GM12892 (cell line): ENCODE measurements around the gene LIPK.

Experiments used
- DNase-seq: peaks from one replicate; pipeline ENCODE4 v3.0.0; 2011; ENCODE audit not compliant: insufficient read length
- FAIRE-seq: peaks from 2 replicates; lab custom pipeline; 2011; peaks lifted over from hg19 to GRCh38; lab: Jason Lieb, UNC
- POLR2A ChIP-seq: IDR thresholded peaks from 2 replicates; pipeline ENCODE4 v1.6.1; 2011; ENCODE audit warnings: low read depth, low read length, control low read depth
- POLR2AphosphoS5 ChIP-seq: IDR thresholded peaks from 2 replicates; pipeline ENCODE4 v1.6.1; 2011; ENCODE audit warnings: low read depth, low read length, control low read depth
- TAF1 ChIP-seq: IDR thresholded peaks from 2 replicates; pipeline ENCODE4 v1.6.1; 2011; ENCODE audit warnings: low read depth, mild to moderate bottlenecking, control low read depth, low read length, borderline replicate concordance

The LIPK gene

DNA sequence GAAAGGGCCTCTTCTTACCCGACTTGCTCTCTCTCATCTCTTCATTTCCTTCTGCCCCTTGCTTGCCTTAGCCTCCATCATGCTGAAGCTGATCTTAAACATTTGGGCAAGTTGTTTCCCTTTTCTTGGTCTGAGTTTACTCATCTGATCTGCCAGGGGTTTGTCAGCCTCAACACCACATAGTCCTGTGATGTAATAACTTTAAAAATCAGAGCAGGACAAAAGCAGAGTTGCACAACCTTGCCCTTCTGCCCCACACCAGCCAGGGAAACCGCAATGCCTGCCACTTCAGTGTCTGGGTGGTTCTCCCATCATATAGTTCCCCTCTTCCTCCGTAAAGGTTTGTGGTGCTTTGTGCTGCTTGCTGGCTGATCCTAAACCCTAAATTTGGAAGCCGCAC is 86.6 kb downstream of the LIPK start:
- DNase-seq (no peak), FAIRE-seq (peak; percentile 56)
- TF ChIP-seq TAF1 (no peak), POLR2AphosphoS5 (no peak), POLR2A (no peak)

DNA sequence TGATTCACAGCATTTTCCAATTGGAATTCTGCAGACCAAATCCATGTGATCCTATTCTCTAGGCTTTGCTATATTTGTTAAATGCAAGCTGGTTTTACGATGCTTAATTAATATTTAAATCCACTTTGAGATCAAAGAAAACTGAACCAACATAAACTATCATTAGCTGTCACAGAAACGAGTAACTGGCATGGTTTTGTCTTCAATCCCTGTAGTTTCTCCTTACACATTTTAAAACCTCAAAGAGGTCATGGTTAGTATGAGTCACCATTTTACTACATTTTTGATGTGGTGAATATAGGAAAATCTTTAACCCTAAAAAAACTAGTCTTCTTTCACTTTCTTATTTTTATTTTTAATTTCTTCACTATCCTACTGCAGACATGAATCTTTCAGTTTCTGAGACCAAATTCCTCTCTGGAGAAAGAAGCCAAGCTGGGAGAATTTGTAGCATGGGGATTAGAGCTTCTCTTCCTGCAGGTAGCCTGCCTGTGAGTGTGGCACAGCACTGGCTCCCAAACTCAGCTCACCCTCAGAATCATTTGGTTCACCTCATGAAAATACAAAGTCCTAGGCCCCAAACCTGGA is 87.8 kb downstream of the LIPK start:
- no peak for TF ChIP-seq POLR2AphosphoS5
- no peak for TF ChIP-seq POLR2A
- TF ChIP-seq TAF1 = no peak
- no peak for FAIRE-seq
- no peak for DNase-seq

DNA sequence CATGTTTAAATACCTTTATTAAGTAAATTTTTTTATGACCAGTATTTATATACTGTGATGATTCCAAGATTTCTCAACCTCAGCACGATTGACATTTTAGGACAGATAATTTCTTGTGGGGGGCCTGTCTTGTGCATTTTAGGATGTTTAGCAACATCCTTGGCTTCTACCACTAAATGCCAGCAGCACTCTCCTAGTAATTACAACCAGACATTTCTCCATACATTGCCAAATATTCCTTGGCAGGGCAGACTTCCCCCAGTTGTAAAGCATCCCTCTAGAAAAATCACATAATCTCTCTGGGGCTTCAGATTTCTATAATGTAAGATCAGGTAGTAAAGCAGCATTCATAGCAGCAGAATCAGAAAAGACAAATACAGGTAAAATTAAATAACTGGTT is 88.7 kb downstream of the LIPK start:
- TF ChIP-seq POLR2AphosphoS5 = no peak
- TF ChIP-seq TAF1 = no peak
- no peak for TF ChIP-seq POLR2A
- no peak for FAIRE-seq
- DNase-seq = no peak

DNA sequence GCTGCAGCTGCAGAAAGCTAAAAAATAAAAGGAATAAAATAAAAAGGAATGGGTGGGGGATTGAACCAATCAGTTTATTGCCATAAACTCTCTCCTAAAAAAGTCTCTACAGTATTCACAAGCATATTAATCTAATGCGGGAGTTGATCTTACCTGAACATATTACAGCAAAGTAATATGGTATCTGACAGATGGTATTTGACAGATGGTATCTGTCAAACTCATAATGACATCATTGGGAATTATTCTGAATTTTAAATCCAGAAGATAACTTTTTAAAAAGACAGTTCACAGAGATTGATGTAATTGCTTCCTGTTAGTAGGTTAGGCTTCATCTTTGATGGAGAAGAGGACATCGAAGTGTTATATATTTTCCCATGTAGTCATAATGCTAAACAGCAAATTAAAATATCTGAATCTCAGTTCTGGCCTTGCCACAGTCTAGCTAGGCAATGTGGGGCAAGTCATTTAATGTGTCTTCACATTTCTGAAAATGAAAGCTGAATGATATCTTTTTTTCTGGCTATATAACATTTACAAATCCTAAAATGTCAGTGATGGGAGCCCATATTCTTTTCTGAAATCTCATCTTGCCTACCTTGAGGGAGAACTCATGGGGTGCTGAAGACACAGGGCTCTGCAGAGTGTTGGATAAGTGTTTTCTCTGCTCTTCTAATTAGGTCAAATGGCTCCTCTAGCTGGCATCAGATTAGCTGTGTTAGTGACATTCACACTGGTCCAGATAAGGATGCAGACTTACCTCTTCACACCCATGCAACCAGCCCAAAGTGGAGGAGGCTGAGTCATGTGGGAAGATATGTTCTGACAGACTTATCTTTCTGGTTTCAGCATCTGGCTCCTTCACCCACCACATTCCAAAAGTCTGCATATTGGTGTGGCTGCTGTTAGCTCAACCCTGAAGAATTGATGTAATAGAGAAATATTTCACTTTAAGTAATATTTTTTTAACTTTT is 94.4 kb downstream of the LIPK start:
- FAIRE-seq (no peak), DNase-seq (no peak)
- TF ChIP-seq POLR2AphosphoS5 = no peak
- no peak for TF ChIP-seq POLR2A
- TF ChIP-seq TAF1 = no peak
